GM18907 (cell line): Measurements from ENCODE around the gene DAPK2.
"Not testable (repeated sequence)": the region's sequence is repeated elsewhere in the genome, so short reads cannot be mapped to it uniquely, and the experiment has no call there.

Experiments
- ATAC-seq: cut with Tn5 transposase; IDR thresholded peaks from one replicate; pipeline ENCODE4 v1.9.1; 2021; ENCODE audit warnings: mild to moderate bottlenecking, moderate library complexity; ENCODE audit not compliant: unreplicated experiment

DAPK2 gene

DNA sequence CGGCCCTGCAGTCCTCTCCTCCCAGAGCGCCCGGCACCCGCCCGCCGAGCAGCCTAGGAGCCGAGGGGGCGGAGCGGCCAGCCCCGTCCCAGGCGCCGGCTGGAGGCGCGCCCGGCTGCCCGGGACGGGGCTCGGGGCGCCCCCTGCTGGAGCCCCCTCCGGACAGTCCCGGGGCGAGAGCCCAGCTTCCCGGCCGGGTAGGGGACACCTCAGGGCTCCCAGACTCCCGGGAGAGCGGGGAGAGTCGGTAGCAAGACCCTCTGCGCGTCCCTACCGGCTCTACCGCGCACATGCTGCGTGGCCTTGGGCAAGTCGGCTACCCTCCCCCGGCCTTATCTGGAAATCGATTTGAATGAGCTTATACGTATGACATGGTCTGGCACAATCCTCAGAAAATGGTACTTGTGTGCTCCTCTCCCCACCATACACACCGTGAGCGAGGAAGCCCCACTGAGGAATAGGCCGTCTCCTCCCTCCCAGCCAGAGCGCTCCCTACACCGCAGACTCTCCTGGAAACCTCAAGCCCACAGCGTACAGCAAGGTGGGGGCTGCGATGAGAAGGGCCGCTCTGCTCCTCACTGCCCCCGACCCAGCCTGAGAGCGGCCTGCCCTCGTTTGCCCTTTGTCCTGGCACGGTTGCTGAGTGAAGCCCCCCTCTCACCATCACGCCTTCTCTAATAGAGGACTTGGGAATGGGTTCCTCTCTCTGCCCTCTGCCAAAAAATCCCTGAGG is at the start of gene DAPK2:
Gene DAPK2 (minus strand): TSS at position 65 of the 733 bp plus-strand sequence. CDS start 6,224 bp downstream, outside the sequence.
- ATAC-seq, result no peak

- no peak for ATAC-seq
Measured at GRCh38 chr15:64095431-64095794, 49.1 kb upstream of the DAPK2 start.

DNA sequence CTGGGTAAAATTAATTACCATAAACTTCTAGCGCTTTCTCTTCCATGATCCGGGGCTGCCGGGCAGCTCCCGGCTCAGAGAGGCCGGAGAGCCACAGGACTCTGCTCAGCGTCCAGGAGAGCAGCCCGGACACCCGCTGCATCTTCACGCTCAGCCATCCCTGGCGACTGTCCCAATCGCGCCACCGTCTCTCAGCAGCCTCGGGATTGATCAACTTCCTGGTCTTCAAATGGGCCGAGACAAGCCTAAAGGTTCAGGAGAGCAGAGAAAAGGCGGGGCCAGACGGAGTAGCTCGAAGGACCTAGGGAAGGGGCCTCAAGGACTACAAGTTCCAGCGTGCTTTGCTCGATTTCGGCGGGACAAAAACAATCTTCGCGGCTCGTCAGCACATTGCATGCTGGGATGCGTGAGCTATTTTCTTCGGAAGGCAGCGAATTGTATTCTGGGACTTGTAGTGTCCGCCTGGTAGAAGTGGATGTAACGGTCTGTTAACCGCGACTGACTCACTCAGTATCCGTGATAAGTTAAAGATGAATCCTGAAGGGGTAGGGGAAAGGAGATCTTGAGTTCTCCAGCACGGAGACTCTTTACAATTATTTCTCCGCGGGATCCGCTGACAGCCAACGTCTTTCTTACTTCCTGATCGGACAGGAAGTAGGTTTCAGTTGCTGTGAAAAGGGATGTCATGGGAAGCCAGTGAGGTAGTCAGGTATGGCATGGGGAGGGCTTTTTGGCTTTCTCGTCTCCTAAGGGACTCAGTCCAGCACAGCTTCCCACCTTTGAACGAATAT is 47.5 kb upstream of the DAPK2 start, which contains the start of gene CIAO2A:
Gene CIAO2A (minus strand): TSS at position 212 of the 791 bp plus-strand sequence. CDS start 70 bp downstream, at position 142.
- peak; percentile 76 for ATAC-seq

DNA sequence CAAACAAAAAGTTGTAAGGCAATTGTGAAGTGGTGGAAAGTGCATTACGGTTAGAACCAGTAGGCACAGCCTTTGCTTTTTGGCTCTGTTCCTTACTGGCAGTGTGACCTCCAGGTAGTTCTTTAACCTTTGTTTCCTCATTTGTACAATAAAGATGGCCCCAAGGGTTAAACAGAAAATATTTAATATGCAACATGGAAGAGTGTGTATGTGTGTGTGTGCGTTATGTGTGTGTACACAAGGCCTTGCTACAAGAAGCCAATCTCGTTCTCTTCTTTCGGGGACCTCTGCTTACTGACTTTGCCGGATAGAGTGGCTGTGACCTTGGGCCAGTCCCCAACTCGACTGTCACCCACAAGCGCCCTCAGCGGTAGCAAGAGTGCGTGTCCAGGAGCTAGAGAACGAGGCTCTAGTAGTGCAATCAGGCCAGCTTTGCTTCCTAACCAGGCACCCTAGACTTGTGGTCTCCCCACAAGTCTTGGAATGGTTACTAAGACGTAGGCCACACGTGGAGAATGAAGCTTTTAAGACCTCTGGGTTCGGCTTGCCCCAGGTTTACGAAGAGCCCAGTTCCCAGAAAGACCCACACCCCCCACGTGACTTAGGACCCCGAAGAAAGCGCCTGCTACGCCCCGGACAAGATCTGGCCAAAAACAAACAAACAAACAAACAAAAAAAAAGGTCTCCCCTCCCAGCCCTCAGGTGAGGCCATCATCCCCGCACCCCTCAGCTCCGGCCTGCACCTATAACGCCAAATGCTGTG is 46.8 kb upstream of the DAPK2 start:
- ATAC-seq, result peak; percentile 28

DNA sequence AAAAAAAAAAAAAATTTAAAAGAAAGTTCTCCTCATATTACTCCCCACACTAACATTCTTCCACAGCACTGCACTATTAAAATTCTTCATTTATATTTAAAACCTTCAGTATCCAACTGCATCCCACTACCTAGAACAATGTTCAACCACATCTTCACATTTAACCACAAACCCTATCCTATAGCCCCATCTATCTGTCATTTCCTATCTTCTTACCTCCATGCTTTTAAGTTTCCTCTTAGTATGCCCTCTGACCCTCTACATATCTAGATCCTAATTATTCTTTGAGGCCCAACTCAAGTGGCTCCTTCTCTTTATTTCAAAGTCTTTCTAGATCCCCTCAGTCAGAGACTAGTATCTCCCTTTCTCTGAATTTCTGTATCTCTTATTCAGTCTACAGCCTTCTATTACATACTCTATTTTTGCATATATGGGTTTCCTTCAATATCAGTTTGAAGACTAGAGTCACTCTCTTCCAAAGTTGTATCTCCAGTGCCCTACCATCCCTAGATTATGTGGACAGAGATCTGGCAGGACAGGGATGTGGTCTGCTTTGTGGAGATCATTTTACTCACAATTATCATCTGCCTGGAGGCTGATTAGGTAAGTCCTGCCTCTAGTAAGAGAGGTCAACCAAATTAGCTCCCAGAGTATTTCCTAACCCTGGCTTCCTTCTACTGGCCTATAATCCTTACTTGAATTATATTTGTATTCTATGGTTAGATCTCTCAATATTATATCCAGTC is 46.0 kb upstream of the DAPK2 start:
- no peak for ATAC-seq

GRCh38 chr15:64090527-64090926 is 44.2 kb upstream of the DAPK2 start:
- no peak for ATAC-seq

- no peak for ATAC-seq
Measured at GRCh38 chr15:64089543-64090280, 43.4 kb upstream of the DAPK2 start.

DNA sequence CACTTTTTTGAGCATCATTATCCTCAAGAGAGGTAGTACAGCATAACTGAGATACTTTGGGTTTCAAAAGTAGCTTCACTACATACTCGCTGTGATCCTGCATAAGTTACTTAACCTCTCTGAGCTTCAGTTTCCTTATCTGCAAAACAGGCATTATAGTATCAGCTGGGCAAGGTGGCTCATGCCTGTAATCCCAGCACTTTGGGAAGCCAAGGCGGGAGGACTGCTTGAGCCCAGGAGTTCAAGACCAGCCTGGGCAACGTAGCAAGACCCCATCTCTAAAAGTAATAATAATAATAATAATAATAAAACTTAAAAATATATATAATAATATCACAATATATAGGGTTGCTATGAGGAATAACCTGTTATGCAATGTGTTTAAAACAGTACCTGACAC is 36.5 kb upstream of the DAPK2 start:
- no peak for ATAC-seq

DNA sequence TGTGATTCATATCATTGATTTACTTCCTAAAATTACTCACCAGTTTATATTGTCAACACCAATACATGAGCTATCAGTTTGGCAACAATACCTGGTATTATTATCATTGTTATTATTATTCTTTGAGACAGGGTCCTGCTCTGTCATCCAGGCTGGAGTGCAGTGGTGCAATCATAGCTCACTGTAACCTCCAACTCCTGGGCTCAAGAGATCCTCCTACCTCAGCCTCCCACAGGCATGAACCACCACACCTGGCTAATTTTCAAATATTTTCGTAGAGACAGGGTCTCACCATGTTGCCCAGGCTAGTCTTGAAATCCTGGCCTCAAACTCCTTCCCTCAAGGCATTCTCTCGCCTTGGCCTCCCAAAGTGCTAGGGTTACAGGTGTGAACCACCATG is 27.2 kb upstream of the DAPK2 start:
- not testable (repeated sequence) for ATAC-seq

DNA sequence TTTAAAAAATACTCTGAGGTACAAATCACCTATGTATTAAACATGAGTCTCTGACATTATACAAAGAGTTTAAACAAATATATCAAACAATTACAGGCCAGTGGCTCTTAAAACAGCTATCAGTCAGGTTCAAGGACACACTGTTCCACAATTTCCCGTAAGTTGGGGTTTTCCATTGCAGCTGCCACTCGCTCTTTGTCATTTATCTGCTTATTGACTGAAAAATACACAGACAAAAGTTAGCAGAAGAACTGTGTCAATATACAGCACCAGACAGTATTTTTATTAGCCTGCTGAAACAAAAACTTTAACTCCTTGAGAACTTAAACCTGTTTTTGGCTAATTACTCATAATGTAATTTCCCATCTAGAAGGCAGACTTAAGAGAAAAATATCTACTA is 26.5 kb upstream of the DAPK2 start:
- no peak for ATAC-seq

- no peak for ATAC-seq
Measured at GRCh38 chr15:64071931-64072765, 25.9 kb upstream of the DAPK2 start.

DNA sequence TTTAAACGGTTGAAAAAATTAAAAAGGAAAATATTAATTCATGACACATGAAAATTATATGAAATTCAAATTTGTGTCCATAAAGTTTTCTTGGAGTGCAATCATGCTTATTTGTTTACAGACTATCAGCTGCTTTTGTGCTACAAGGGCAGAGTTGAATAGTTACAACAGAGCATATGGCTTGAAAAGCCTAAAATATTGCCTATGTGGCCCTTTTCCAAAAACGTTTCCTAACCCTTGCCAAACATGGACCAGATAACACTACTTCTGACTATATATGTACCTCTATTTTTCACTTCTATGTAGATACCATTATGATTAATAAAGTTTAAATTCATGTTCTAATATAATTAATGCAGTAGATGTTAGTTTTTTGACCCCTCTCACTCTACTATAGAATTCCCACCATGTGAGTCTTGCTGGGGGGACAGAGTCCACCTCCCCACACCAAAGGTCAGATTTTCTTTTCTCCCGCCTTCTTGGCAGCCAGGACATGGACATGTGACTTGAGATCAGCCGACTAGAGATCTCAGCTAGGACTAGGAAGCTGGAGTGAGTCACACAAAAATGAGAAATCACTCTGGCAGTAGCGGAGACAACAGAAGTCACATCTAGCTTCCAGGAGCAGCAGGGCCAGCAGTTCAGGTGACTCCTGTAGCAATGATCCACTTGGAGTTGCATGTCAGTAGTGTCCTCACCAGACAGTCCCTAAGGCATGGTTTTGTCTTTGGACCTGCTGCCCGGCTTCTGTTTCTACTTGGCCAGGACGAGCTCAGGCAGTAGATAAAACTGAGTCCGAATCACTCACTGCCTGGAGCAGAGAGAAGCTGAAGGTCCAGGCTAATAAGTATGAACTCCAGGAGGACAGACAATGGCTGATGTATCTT is 24.9 kb upstream of the DAPK2 start:
- ATAC-seq, result no peak

DNA sequence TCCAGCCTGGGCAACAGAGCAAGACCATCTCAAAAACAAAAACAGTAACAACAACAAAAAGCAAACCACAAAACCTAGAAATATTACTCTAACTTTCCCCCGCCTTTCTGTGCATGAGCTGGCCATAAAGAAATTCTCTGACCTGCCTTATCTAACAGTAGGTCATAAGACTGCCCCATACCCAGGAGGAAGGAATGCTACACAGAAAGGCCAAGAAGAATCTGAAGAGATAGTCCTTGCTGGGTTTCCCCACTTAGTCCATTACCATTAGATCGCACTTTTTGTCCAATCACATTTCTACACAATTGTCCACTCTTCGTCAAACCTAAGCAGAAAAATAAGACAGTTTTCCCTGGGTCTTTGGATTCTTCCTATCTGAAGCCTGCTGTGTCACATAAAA is 23.8 kb upstream of the DAPK2 start:
- no peak for ATAC-seq

DNA sequence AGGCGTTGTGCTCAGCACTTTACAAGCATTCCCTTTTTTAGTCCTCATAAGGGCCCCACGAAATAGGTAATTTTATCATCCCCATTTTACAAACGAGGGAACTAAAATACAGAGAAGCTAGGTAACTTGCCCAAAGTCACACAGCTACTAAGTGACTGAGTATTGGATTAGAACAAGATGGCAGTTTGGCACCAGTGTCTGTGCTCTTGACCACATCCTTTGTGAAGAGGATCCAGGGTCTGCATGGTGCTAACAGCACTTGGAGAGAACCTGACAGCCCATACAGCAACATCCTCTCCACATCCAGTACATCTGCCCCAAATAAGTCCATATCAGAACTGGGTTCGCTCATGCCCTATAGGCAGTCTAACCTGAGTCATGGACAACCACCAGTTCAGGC is 21.8 kb upstream of the DAPK2 start:
- no peak for ATAC-seq

DNA sequence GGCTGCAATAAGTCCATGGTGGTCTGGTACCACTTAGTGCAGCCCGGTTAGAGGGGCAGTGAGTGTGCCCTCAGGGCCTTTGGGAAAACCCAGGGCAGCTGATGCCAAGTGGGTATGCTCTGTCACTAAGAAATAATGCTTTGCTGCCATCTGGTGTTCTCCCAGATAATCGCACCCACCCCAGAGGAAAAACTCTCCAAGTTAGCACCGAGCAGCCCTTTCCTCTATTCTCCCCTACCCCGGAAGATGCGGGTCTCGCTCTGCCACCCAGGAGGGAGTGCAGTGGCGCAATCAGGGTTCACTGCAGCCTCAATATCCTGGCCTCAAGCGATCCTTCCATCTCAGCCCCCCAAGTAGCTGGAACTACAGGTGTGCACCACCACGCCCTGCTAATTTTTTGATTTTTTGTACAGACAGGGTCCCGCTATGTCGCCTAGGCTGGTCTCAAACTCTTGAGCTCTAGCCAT is 21.3 kb upstream of the DAPK2 start:
- peak; percentile 51 for ATAC-seq

- ATAC-seq, result no peak
Measured at GRCh38 chr15:64066451-64066850, 20.2 kb upstream of the DAPK2 start.

DNA sequence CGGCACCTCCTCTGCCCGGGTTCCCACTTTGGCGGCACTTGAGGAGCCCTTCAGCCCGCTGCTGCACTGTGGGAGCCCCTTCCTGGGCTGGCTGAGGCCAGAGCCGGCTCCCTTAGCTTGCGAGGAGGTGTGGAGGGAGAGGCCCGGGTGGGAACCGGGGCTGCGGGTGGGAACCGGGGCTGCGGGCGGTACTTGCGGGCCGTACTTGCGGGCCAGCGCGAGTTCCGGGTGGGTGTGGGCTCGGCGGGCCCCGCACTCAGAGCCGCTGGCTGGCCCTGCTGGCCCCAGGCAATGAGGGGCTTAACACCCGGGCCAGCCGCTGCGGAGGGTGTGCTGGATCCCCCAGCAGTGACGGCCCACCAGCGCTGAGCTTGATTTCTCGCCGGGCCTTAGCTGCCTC is 14.4 kb upstream of the DAPK2 start:
- ATAC-seq, result no peak

DNA sequence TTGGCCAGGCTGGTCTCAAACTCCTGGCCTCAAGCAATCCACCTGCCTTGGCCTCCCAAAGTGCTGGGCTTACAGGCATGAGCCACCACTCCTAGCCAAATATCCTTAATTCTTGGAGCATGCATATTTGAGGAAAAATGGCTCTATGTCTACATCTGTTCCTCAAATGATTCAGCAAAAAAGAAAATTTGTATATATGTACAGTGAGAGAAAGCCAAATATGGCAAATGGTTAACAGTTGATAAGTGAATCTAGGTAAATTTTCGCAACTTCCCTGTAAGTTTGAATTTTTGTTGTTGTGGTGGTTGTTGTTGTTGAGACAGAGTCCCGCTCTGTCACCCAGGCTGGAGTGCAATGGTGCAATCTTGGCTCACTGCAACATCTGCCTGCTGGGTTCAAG is 12.8 kb upstream of the DAPK2 start:
- not testable (repeated sequence) for ATAC-seq
